Mesendoderm (in vitro differentiated cells): ENCODE measurements around the gene ZNF263. TPM values are rescaled to one million over a fixed set of nuclear protein-coding genes. Genes with fewer than 3 reads are reported as not detected.

Experiments
- DNase-seq: peaks from one replicate; pipeline ENCODE4 v3.0.0; 2013
- H2AK5ac ChIP-seq: 2 replicates; pipeline ENCODE4 v1.6.1; 2013; ENCODE audit warnings: low read length, inconsistent platforms
- H2BK120ac ChIP-seq: 2 replicates; pipeline ENCODE4 v1.6.1; 2013; ENCODE audit warnings: low read depth, mild to moderate bottlenecking, low read length, moderate library complexity, mixed read lengths
- H2BK15ac ChIP-seq: replicated peaks from 2 replicates; pipeline ENCODE4 v1.6.1; 2013; ENCODE audit warnings: low read depth, mild to moderate bottlenecking, moderate library complexity
- H2BK5ac ChIP-seq: 2 replicates; pipeline ENCODE4 v1.6.1; 2013; ENCODE audit warnings: low read length, inconsistent platforms
- H3K18ac ChIP-seq: 2 replicates; pipeline ENCODE4 v1.6.1; 2013; ENCODE audit warnings: mild to moderate bottlenecking, low read length, mixed read lengths
- H3K23ac ChIP-seq: one replicate; pipeline ENCODE4 v1.6.1; 2013; ENCODE audit warnings: low read length
- H3K27ac ChIP-seq: 2 replicates; pipeline ENCODE4 v1.5.1; 2013; ENCODE audit warnings: low read depth, mild to moderate bottlenecking, inconsistent platforms, low read length, moderate library complexity
- H3K27me3 ChIP-seq: 2 replicates; pipeline ENCODE4 v1.6.1; 2013; ENCODE audit warnings: low read length, control low read depth, mild to moderate bottlenecking, inconsistent platforms; ENCODE audit not compliant: insufficient read depth, poor library complexity
- H3K36me3 ChIP-seq: 2 replicates; pipeline ENCODE4 v1.6.1; 2013; ENCODE audit warnings: low read length, inconsistent platforms; ENCODE audit not compliant: control insufficient read depth, insufficient read depth
- H3K4ac ChIP-seq: one replicate; pipeline ENCODE4 v1.6.1; 2013; ENCODE audit warnings: low read depth, mild to moderate bottlenecking, low read length, moderate library complexity
- H3K4me1 ChIP-seq: 2 replicates; pipeline ENCODE4 v1.6.1; 2013; ENCODE audit warnings: low read depth, low read length, inconsistent platforms; ENCODE audit not compliant: control insufficient read depth
- H3K4me2 ChIP-seq: 2 replicates; pipeline ENCODE4 v1.6.1; 2013; ENCODE audit warnings: low read length
- H3K4me3 ChIP-seq: 2 replicates; pipeline ENCODE4 v1.5.1; 2013; ENCODE audit warnings: mild to moderate bottlenecking, low read length
- H3K56ac ChIP-seq: one replicate; pipeline ENCODE4 v1.6.1; 2013; ENCODE audit warnings: low read length
- H3K79me1 ChIP-seq: 2 replicates; pipeline ENCODE4 v1.6.1; 2013; ENCODE audit warnings: low read length, inconsistent platforms
- H3K79me2 ChIP-seq: 2 replicates; pipeline ENCODE4 v1.6.1; 2013; ENCODE audit warnings: mild to moderate bottlenecking, low read length; ENCODE audit not compliant: control insufficient read depth, insufficient read depth
- H3K9ac ChIP-seq: 2 replicates; pipeline ENCODE4 v1.6.1; 2013; ENCODE audit warnings: low read length, inconsistent platforms
- H4K5ac ChIP-seq: one replicate; pipeline ENCODE4 v1.6.1; 2013; ENCODE audit warnings: low read length
- H4K8ac ChIP-seq: one replicate; pipeline ENCODE4 v1.6.1; 2013; ENCODE audit warnings: low read depth, mild to moderate bottlenecking, control low read depth, low read length, moderate library complexity
- WGBS: extraction: QIAGEN DNeasy Blood & Tissue Kit; methylation state at CpG from one replicate; pipeline ENCODE4 v1.1.7; 2013; ENCODE audit warnings: low lambda C conversion rate, missing lambda C conversion rate; ENCODE audit not compliant: insufficient coverage; ENCODE audit errors: extremely low coverage; 5-methylcytosine and 5-hydroxymethylcytosine counted together
- polyA plus RNA-seq, 2 experiments: library from polyadenylated mRNA; stranded (reverse); fragments of 200-250 nt; gene quantifications; one replicate each; pipeline ENCODE4 v1.2.3, GENCODE V29; 2013

Gene ZNF263
- polyA plus RNA-seq (2013, experiment 1 of 2), result 20.2 TPM
- 20.9 TPM for polyA plus RNA-seq (2013, experiment 2 of 2)

DNA sequence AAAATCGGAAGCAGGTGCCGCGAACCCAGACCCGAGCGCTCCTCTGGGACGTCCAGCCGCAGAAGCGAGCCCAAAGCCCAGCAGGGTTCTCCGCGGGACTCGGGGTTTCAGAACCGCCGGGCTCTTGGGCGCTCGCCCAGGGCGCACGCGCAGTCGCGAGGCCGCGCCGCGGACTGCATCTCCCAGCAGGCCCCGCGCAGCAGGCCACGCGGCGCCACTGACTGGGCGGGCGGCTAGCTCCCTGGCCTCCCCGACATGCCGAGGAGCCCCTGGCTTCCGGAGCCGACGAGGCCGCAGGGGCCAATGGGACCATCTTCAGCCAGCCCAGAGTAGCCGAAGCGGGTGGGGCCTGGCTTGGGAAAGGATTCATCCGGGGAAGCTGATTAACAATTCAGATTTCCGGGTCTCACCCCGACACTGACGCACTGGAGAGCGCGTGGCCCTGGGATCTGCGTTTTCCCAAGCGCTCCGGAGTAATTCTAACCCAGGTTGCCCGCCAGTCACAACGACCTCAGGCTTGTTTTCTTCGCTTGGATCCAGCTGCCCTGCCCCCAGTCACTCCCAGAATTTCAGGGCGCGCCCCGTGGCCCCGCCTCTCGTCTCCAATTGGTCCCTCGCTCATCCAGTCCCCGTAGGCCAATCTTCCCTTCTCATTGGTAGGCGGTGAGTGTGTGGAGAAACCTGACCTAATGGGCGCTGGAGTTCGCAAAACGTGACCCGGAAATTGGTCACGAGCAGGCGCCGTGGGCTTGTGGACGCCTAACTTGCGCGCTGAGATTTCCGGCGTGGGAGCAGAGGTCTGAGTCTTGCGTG, at the start of gene ZNF263:
Gene ZNF263 (plus strand): TSS at position 762 of the 813 bp plus-strand sequence. CDS start 328 bp downstream, outside the sequence.
- Histone ChIP-seq H3K4me2 (peak within 1 kb of the TSS; percentile 93), H3K23ac (no peak within 1 kb of the TSS), H3K27ac (peak within 1 kb of the TSS; percentile 92), H3K9ac (peak within 1 kb of the TSS; percentile 89), H2BK5ac (peak within 1 kb of the TSS; percentile 59), H4K8ac (peak within 1 kb of the TSS; percentile 17), H4K5ac (no peak within 1 kb of the TSS), H3K79me1 (peaks cover 26% of the 10 kb centered on the region), H2AK5ac (no peak within 1 kb of the TSS), H3K4ac (peak within 1 kb of the TSS; percentile 70), H3K56ac (peak within 1 kb of the TSS; percentile 97), H3K4me1 (peaks cover 4% of the 10 kb centered on the region), H2BK15ac (no peak within 1 kb of the TSS), H3K36me3 (peaks cover 3% of the 10 kb centered on the region), H3K27me3 (no peaks in the 10 kb centered on the region), H3K4me3 (peak within 1 kb of the TSS; percentile 77), H3K79me2 (peaks cover 33% of the 10 kb centered on the region), H3K18ac (peak within 1 kb of the TSS; percentile 69), H2BK120ac (no peak within 1 kb of the TSS)
- DNase-seq, result peak; percentile 99
- no CpG with 5 or more reads among the region's 72 CpGs for WGBS

DNA sequence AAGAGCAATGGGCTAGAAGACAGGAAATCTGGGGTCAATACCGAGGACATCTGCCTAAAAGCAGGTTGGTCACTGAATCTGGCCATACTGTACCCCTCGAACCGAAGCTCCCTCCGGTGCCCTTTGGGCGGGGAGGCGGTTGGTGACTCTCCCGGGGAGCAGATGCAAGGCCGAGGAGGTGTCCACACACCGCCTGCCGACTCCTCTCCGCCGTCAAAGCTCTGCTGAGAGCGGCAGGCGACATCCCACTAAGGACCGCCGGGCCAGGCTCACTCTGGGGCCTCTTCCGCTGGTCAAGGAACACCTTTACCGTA, 48.8 kb upstream of the ZNF263 start:
- Histone ChIP-seq H3K27ac (no peak overlapping the region), H3K79me1 (peaks cover 2% of the 10 kb centered on the region), H3K79me2 (no peaks in the 10 kb centered on the region), H3K9ac (peak overlapping the region; percentile 93), H3K4ac (no peak overlapping the region), H3K23ac (peak overlapping the region; percentile 85), H3K27me3 (no peaks in the 10 kb centered on the region), H2AK5ac (no peak overlapping the region), H3K18ac (peak overlapping the region; percentile 28), H3K4me2 (peak overlapping the region; percentile 95), H2BK15ac (no peak overlapping the region), H3K4me1 (no peaks in the 10 kb centered on the region), H3K4me3 (peak overlapping the region; percentile 91), H4K8ac (no peak overlapping the region), H2BK120ac (no peak overlapping the region), H2BK5ac (no peak overlapping the region), H3K56ac (peak overlapping the region; percentile 95), H4K5ac (no peak overlapping the region), H3K36me3 (no peaks in the 10 kb centered on the region)
- WGBS, result no CpG with 5 or more reads among the region's 18 CpGs
- no peak for DNase-seq

DNA sequence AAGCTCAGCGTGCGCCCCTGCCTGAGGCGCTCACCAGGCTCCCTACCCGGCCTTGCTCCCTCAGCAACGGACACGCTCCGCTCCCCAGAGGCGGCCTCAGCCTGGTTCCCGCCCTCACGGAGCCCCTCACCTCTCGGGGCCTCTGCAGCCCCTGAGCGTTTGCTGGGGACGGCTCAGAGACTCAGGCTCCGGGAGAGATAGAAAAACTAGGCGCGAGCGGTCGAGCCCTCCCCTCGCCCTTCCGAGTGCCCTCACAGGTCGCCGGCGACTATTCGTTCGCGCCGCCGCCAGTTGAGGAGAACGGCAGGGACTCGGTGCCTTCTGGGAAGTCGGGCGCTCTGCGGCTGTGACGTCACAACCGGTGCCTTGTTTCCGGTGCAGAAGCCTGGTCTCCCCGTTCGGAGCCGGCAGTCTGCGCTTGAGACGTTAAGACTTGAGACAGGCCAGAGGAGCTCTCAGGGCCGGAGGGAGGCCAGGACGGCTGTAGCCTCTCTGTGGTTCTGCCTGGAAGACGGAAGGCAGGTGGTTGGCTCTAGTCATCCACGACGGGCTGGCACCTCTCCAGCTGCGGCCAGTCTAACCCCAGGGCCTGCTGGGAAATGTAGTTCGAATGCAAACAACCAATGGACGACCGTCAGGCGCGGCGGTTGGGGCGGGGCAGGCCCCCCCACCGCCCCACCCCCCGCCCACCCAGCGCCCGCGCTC, 48.3 kb upstream of the ZNF263 start, which contains the start of gene ZNF200:
Gene ZNF200 (minus strand): TSS at position 302 of the 705 bp plus-strand sequence. CDS start 1,403 bp downstream, outside the sequence.
- Histone ChIP-seq H3K56ac (peak within 1 kb of the TSS; percentile 95), H3K4me2 (peak within 1 kb of the TSS; percentile 98), H3K27ac (peak within 1 kb of the TSS; percentile 48), H2BK5ac (peak within 1 kb of the TSS; percentile 95), H3K23ac (peak within 1 kb of the TSS; percentile 85), H3K9ac (peak within 1 kb of the TSS; percentile 93), H3K4me3 (peak within 1 kb of the TSS; percentile 91), H4K8ac (no peak within 1 kb of the TSS), H2AK5ac (no peak within 1 kb of the TSS), H2BK120ac (no peak within 1 kb of the TSS), H2BK15ac (no peak within 1 kb of the TSS), H3K79me2 (no peaks in the 10 kb centered on the region), H3K18ac (peak within 1 kb of the TSS; percentile 68), H3K27me3 (no peaks in the 10 kb centered on the region), H4K5ac (no peak within 1 kb of the TSS), H3K79me1 (peaks cover 2% of the 10 kb centered on the region), H3K36me3 (no peaks in the 10 kb centered on the region), H3K4ac (no peak within 1 kb of the TSS), H3K4me1 (no peaks in the 10 kb centered on the region)
- DNase-seq, result peak; percentile 98
- no CpG with 5 or more reads among the region's 59 CpGs for WGBS

- no peaks in the 10 kb centered on the region for H3K27me3 ChIP-seq
- peak; percentile 42 for DNase-seq
Observed at GRCh38 chr16:3235856-3236669, 47.2 kb upstream of the ZNF263 start.

DNA sequence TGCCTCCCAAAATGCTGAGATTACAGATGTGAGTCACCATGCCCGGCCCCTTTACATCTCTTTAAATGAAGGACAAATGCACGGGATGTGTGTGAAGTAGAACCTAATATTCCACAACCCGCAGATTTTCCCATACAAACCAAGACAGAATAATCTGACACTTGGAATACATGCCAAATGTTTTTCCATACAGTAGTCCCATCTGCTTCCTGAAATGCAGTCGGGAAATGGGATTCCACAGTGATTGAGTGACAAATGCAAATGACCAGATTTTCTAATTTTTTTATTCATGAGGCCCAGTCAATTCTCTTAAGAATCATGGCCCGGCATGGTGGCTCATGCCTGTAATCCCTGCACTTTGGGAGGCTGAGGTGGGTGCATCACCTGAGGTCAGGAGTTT, 41.5 kb upstream of the ZNF263 start:
- Histone ChIP-seq H3K4me1 (no peaks in the 10 kb centered on the region), H3K36me3 (no peaks in the 10 kb centered on the region), H3K9ac (no peak overlapping the region), H3K18ac (no peak overlapping the region), H3K79me2 (no peaks in the 10 kb centered on the region), H2BK15ac (no peak overlapping the region), H3K27ac (no peak overlapping the region), H3K27me3 (no peaks in the 10 kb centered on the region), H3K4ac (no peak overlapping the region), H4K8ac (no peak overlapping the region), H2AK5ac (no peak overlapping the region), H3K79me1 (no peaks in the 10 kb centered on the region), H3K4me3 (no peak overlapping the region), H4K5ac (no peak overlapping the region), H3K4me2 (no peak overlapping the region), H2BK5ac (no peak overlapping the region), H2BK120ac (no peak overlapping the region), H3K56ac (no peak overlapping the region), H3K23ac (no peak overlapping the region)
- DNase-seq, result no peak
- WGBS, result no CpG with 5 or more reads among the region's 5 CpGs

More at GRCh38 chr16:3235856-3236669, 47.2 kb upstream of the ZNF263 start:
- no peak overlapping the region for H3K56ac ChIP-seq
- H4K5ac ChIP-seq, result no peak overlapping the region
- WGBS, result no CpG with 5 or more reads among the region's 29 CpGs
- no peak overlapping the region for H2BK5ac ChIP-seq
- no peak overlapping the region for H2BK15ac ChIP-seq
- no peak overlapping the region for H2AK5ac ChIP-seq
- no peak overlapping the region for H2BK120ac ChIP-seq
- no peak overlapping the region for H3K4ac ChIP-seq
- H3K79me1 ChIP-seq, result peaks cover 2% of the 10 kb centered on the region
- H3K9ac ChIP-seq, result no peak overlapping the region
- no peaks in the 10 kb centered on the region for H3K4me1 ChIP-seq
- H3K36me3 ChIP-seq, result no peaks in the 10 kb centered on the region
- no peak overlapping the region for H4K8ac ChIP-seq
- H3K18ac ChIP-seq, result no peak overlapping the region
- H3K4me2 ChIP-seq, result no peak overlapping the region
- no peak overlapping the region for H3K23ac ChIP-seq
- H3K4me3 ChIP-seq, result no peak overlapping the region
- no peak overlapping the region for H3K27ac ChIP-seq
- H3K79me2 ChIP-seq, result no peaks in the 10 kb centered on the region
